Raji (cell line): ENCODE data around the gene BCAS1.

Experiments used
- POLR2A ChIP-seq: IDR thresholded peaks from 2 replicates; pipeline ENCODE4 v1.6.1; 2011; ENCODE audit warnings: low read depth, low read length, control low read depth; ENCODE audit not compliant: insufficient read depth

BCAS1 gene

GRCh38 chr20:54068495-54068894, 1.9 kb downstream of the BCAS1 start:
- no peak for TF ChIP-seq POLR2A

GRCh38 chr20:54067606-54068174, 2.7 kb downstream of the BCAS1 start:
- TF ChIP-seq POLR2A: no peak

GRCh38 chr20:54065601-54066038, 4.8 kb downstream of the BCAS1 start:
- TF ChIP-seq POLR2A: no peak

GRCh38 chr20:54064939-54065338, 5.5 kb downstream of the BCAS1 start:
- TF ChIP-seq POLR2A: no peak

GRCh38 chr20:54063992-54064676, 6.3 kb downstream of the BCAS1 start:
- TF ChIP-seq POLR2A: no peak

- no peak for TF ChIP-seq POLR2A
Observed at GRCh38 chr20:54063580-54063979, 6.8 kb downstream of the BCAS1 start.

- TF ChIP-seq POLR2A: no peak
Observed at GRCh38 chr20:54062812-54063280, 7.5 kb downstream of the BCAS1 start.

GRCh38 chr20:54061101-54061881, 9.1 kb downstream of the BCAS1 start:
- no peak for TF ChIP-seq POLR2A

- no peak for TF ChIP-seq POLR2A
Observed at GRCh38 chr20:54059691-54060364, 10.6 kb downstream of the BCAS1 start.

GRCh38 chr20:54058420-54059139, 11.8 kb downstream of the BCAS1 start:
- no peak for TF ChIP-seq POLR2A

- no peak for TF ChIP-seq POLR2A
Observed at GRCh38 chr20:54056762-54057639, 13.4 kb downstream of the BCAS1 start.

GRCh38 chr20:54054516-54054915, 15.9 kb downstream of the BCAS1 start:
- no peak for TF ChIP-seq POLR2A

GRCh38 chr20:54051068-54051467, 19.3 kb downstream of the BCAS1 start:
- TF ChIP-seq POLR2A: no peak
